ENCODE measurements around the gene KCNAB2. TPM values are rescaled to one million over a fixed set of nuclear protein-coding genes. Genes with fewer than 3 reads are reported as not detected.

The KCNAB2 gene
- total RNA-seq, 1 donor = 4.0 TPM

GRCh38 chr1:6010554-6010953, 35.1 kb upstream of the KCNAB2 start:
- no peak for DNase-seq (ENCODE audit: low read depth)
- no peak overlapping the region for H3K4me3 ChIP-seq (ENCODE audit: low read depth, low read length)
- no peak for TF ChIP-seq CTCF (IDR thresholded peaks at IDR 0.05; ENCODE audit: insufficient read depth, low read length)

GRCh38 chr1:6011161-6011945, 34.3 kb upstream of the KCNAB2 start:
- TF ChIP-seq CTCF (IDR thresholded peaks at IDR 0.05; ENCODE audit: insufficient read depth, low read length) = no peak
- DNase-seq (ENCODE audit: low read depth) = no peak

GRCh38 chr1:6011946-6012258, 33.8 kb upstream of the KCNAB2 start:
- no peak for DNase-seq (ENCODE audit: low read depth)
- TF ChIP-seq CTCF (IDR thresholded peaks at IDR 0.05; ENCODE audit: insufficient read depth, low read length) = no peak
- H3K4me3 ChIP-seq (ENCODE audit: low read depth, low read length) = no peak overlapping the region

More at GRCh38 chr1:6011161-6011945, 34.3 kb upstream of the KCNAB2 start:
- no peak overlapping the region for H3K4me3 ChIP-seq (ENCODE audit: low read depth, low read length)

- H3K4me3 ChIP-seq (ENCODE audit: low read depth, low read length) = no peak overlapping the region
- no peak for TF ChIP-seq CTCF (IDR thresholded peaks at IDR 0.05; ENCODE audit: insufficient read depth, low read length)
- DNase-seq (ENCODE audit: low read depth) = no peak
Measured at GRCh38 chr1:6012529-6013318, 33.0 kb upstream of the KCNAB2 start.

GRCh38 chr1:6013491-6013890, 32.2 kb upstream of the KCNAB2 start:
- H3K4me3 ChIP-seq (ENCODE audit: low read depth, low read length) = no peak overlapping the region
- no peak for TF ChIP-seq CTCF (IDR thresholded peaks at IDR 0.05; ENCODE audit: insufficient read depth, low read length)
- DNase-seq (ENCODE audit: low read depth) = no peak

- DNase-seq (ENCODE audit: low read depth) = no peak
- H3K4me3 ChIP-seq (ENCODE audit: low read depth, low read length) = no peak overlapping the region
- TF ChIP-seq CTCF (IDR thresholded peaks at IDR 0.05; ENCODE audit: insufficient read depth, low read length) = no peak
Measured at GRCh38 chr1:6014130-6014999, 31.3 kb upstream of the KCNAB2 start.

Measured in fibroblast of the aortic adventitia (primary cell).